ENCODE data around the gene SLC8A3. TPM values are rescaled to one million over a fixed set of nuclear protein-coding genes. Genes with fewer than 3 reads are reported as not detected.

SLC8A3 gene
- total and polyA plus RNA-seq, 2 donors (not counting 3 experiments of a cell fraction or from before 2014, with no cell fraction given): not detected

GRCh38 chr14:70192915-70193314 lies 4.2 kb upstream of the SLC8A3 start:
- Histone ChIP-seq H3K36me3 (ENCODE audit: control insufficient read depth in 2 of 2, extremely low read depth in 1 of 2, insufficient read depth in 2 of 2, low read length in 2 of 2) (no peaks in the 10 kb centered on the region), H3K27me3 (ENCODE audit: control insufficient read depth in 2 of 2, insufficient read depth in 2 of 2, low read length in 2 of 2) (peaks cover 16 to 28% of the 10 kb centered on the region in 2 experiments), H3K9me3 (replicated peaks; ENCODE audit: control insufficient read depth, insufficient read depth, low read length) (no peaks in the 10 kb centered on the region), H3K4me2 (ENCODE audit: insufficient read depth, low read length) (no peak overlapping the region), H3K4me1 (ENCODE audit: control insufficient read depth, extremely low read depth, insufficient read depth, low read length) (peaks cover 11% of the 10 kb centered on the region), H3K9ac (replicated peaks; ENCODE audit: extremely low read depth, insufficient read depth, low read length) (no peak overlapping the region), H2AFZ (ENCODE audit: low read depth, low read length) (no peak overlapping the region), H3K27ac (ENCODE audit: insufficient read depth, low read depth, low read length) (no peak overlapping the region), H3K79me2 (ENCODE audit: control insufficient read depth, insufficient read depth, low read length) (no peaks in the 10 kb centered on the region), H3K4me3 (replicated peaks in 1 of 3; ENCODE audit: insufficient read depth in 1 of 3, low read depth in 1 of 3, low read length in 3 of 3) (no peak overlapping the region), H3K9me1 (replicated peaks; ENCODE audit: control insufficient read depth, extremely low read depth, insufficient read depth, low read length) (no peaks in the 10 kb centered on the region), H4K20me1 (replicated peaks; ENCODE audit: control insufficient read depth, extremely low read depth, insufficient read depth, low read length) (no peaks in the 10 kb centered on the region)
- BruUV-seq (replicated peaks): no TSS peak
- FAIRE-seq (no peak), DNase-seq (ENCODE audit: low read depth, low spot score) (no peak)
- intact Hi-C loops (cut with micrococcal nuclease) (no loop called here), dilution Hi-C loops (cut with MboI; ENCODE audit: extremely low pct_ligation_motif_present, low sequenced_read_pairs) (no loop called here)
- CTCF ChIA-PET: no interaction called here
- TF ChIP-seq EZH2 (IDR thresholded peaks at IDR 0.05; ENCODE audit: borderline replicate concordance, low read depth, low read length, severe bottlenecking) (no peak), GATA2 (IDR thresholded peaks at IDR 0.05; ENCODE audit: insufficient read depth, insufficient read length, low read depth, low read length) (no peak), FOS (IDR thresholded peaks at IDR 0.05; ENCODE audit: borderline replicate concordance, insufficient read depth, low read length) (no peak), MYC (IDR thresholded peaks at IDR 0.05; ENCODE audit: low read depth, low read length) (no peak), POLR2AphosphoS5 (IDR thresholded peaks at IDR 0.05; ENCODE audit: insufficient read depth, low read depth, low read length) (no peak), MAX (IDR thresholded peaks at IDR 0.05; ENCODE audit: insufficient read depth, insufficient read length) (no peak), POLR2A (IDR thresholded peaks at IDR 0.05; ENCODE audit: low read depth, low read length) (no peak), JUN (IDR thresholded peaks at IDR 0.05; ENCODE audit: borderline replicate concordance, insufficient read depth, insufficient read length, low read depth) (no peak)
- TF ChIP-seq, protein P1, sequence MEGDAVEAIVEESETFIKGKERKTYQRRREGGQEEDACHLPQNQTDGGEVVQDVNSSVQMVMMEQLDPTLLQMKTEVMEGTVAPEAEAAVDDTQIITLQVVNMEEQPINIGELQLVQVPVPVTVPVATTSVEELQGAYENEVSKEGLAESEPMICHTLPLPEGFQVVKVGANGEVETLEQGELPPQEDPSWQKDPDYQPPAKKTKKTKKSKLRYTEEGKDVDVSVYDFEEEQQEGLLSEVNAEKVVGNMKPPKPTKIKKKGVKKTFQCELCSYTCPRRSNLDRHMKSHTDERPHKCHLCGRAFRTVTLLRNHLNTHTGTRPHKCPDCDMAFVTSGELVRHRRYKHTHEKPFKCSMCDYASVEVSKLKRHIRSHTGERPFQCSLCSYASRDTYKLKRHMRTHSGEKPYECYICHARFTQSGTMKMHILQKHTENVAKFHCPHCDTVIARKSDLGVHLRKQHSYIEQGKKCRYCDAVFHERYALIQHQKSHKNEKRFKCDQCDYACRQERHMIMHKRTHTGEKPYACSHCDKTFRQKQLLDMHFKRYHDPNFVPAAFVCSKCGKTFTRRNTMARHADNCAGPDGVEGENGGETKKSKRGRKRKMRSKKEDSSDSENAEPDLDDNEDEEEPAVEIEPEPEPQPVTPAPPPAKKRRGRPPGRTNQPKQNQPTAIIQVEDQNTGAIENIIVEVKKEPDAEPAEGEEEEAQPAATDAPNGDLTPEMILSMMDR (IDR thresholded peaks at IDR 0.05; ENCODE audit: extremely low read depth in 1 of 2, insufficient read depth in 1 of 2, low read depth in 1 of 2, low read length in 2 of 2): no peak
- POLR2A ChIA-PET: no interaction called here

All from endothelial cell of umbilical vein (primary cell).